Measurements from ENCODE around the gene CALML5.

The CALML5 gene

GRCh38 chr10:5498791-5499492 is 428 bp downstream of the CALML5 start:
- no peak for DNase-seq

GRCh38 chr10:5497948-5498730 is 1.2 kb downstream of the CALML5 start:
- no peak for DNase-seq

GRCh38 chr10:5497289-5497688 is 2.1 kb downstream of the CALML5 start:
- no peak for DNase-seq

GRCh38 chr10:5496261-5497250 is 2.8 kb downstream of the CALML5 start:
- no peak for DNase-seq

GRCh38 chr10:5494611-5495010 is 4.8 kb downstream of the CALML5 start:
- DNase-seq = no peak

- DNase-seq = no peak
These were observed 5.7 kb downstream of the CALML5 start for GRCh38 chr10:5493691-5494090.

GRCh38 chr10:5492929-5493576 is 6.3 kb downstream of the CALML5 start:
- DNase-seq = no peak

- no peak for DNase-seq
These were observed 7.0 kb downstream of the CALML5 start for GRCh38 chr10:5492322-5492855.

- DNase-seq = no peak
These were observed 7.9 kb downstream of the CALML5 start for GRCh38 chr10:5491477-5491876.

GRCh38 chr10:5490698-5491464 is 8.5 kb downstream of the CALML5 start:
- DNase-seq = no peak

GRCh38 chr10:5490032-5490431 is 9.3 kb downstream of the CALML5 start:
- DNase-seq = no peak

GRCh38 chr10:5488272-5489161 is 10.9 kb downstream of the CALML5 start:
- no peak for DNase-seq

- DNase-seq = no peak
These were observed 12.5 kb downstream of the CALML5 start for GRCh38 chr10:5486853-5487235.

GRCh38 chr10:5485948-5486852 is 13.2 kb downstream of the CALML5 start:
- no peak for DNase-seq

GRCh38 chr10:5485290-5485689 is 14.1 kb downstream of the CALML5 start:
- DNase-seq = no peak

GRCh38 chr10:5484205-5484604 is 15.2 kb downstream of the CALML5 start:
- DNase-seq = no peak

- no peak for DNase-seq
These were observed 17.4 kb downstream of the CALML5 start for GRCh38 chr10:5482016-5482415.

GRCh38 chr10:5481121-5481520 is 18.2 kb downstream of the CALML5 start:
- DNase-seq = no peak

- no peak for DNase-seq
These were observed 19.0 kb downstream of the CALML5 start for GRCh38 chr10:5480162-5480941.
